HepG2 (cell line): ENCODE data around the gene GCG. TPM values are rescaled to one million over a fixed set of nuclear protein-coding genes. Genes with fewer than 3 reads are reported as not detected.

ENCODE experiments used
- ATAC-seq: fragments of 200-7000 bp; cut with Tn5 transposase; 3 replicates; pipeline ENCODE4 v1.9.1; 2020; ENCODE audit warnings: mild to moderate bottlenecking, moderate library complexity
- BruUV-seq: library from RNA; stranded (reverse); fragments of 400-500 nt; replicated peaks from 2 replicates; lab custom pipeline; 2021; lab: Mats Ljungman, UMichigan
- CTCF ChIA-PET: fragments of 300-600 bp; formaldehyde crosslinking; extraction: SDS; loops from one replicate; lab custom pipeline; 2021; ENCODE audit warnings: low total read pairs, inconsistent platforms, low intra/inter-chr PET ratio; lab: Yijun Ruan, JAX
- POLR2A ChIA-PET: fragments of 350-600 bp; sonication (Branson Sonifier 250); formaldehyde crosslinking; loops from one replicate; lab custom pipeline; 2020; ENCODE audit warnings: antibody characterized with exemption, inconsistent platforms; lab: Yijun Ruan, JAX
- DNase-seq: peaks from one replicate; pipeline ENCODE4 v3.0.0-alpha.2; 2015; ENCODE audit warnings: low spot score
- FAIRE-seq: peaks from 3 replicates; lab custom pipeline; 2011; peaks lifted over from hg19 to GRCh38; lab: Jason Lieb, UNC
- H2AFZ ChIP-seq: one replicate; pipeline ENCODE4 v1.6.1; 2011; ENCODE audit warnings: low read length, inconsistent platforms
- H3K27ac ChIP-seq: fragments of 300-600 bp; 3 replicates; pipeline ENCODE4 v1.8.0; 2011; ENCODE audit warnings: mixed run types, mild to moderate bottlenecking, mixed read lengths, low read length, inconsistent platforms; ENCODE audit not compliant: insufficient read depth; ENCODE audit errors: extremely low read length
- H3K27me3 ChIP-seq, 2 experiments: fragments of 200-600 bp in 1 of 2; 2 replicates in 1 of 2; 3 replicates in 1 of 2; pipeline versions ENCODE4 v1.6.0 to v1.8.0; 2011; ENCODE audit warnings: low read length in 2 of 2, mild to moderate bottlenecking in 2 of 2, moderate library complexity in 2 of 2, inconsistent platforms in 1 of 2; ENCODE audit not compliant: insufficient read depth in 2 of 2, control insufficient read depth in 1 of 2
- H3K36me3 ChIP-seq, 2 experiments: fragments of 200-600 bp in 1 of 2; replicated peaks in 1 of 2; 2 replicates in 1 of 2; 3 replicates in 1 of 2; pipeline versions ENCODE4 v1.5.1 to v1.8.0; 2011; ENCODE audit warnings: low read length in 2 of 2, inconsistent platforms in 1 of 2; ENCODE audit not compliant: insufficient read depth in 2 of 2, control insufficient read depth in 1 of 2
- H3K4me1 ChIP-seq: 2 replicates; pipeline ENCODE4 v1.5.1; 2012; ENCODE audit warnings: low read length, inconsistent platforms; ENCODE audit not compliant: insufficient read depth
- H3K4me2 ChIP-seq: 2 replicates; pipeline ENCODE4 v1.6.0; 2011; ENCODE audit warnings: low read depth, low read length, inconsistent platforms
- H3K4me3 ChIP-seq, 3 experiments: fragments of 200-600 bp in 1 of 3; sonication (generic), shearing (Covaris generic) in 1 of 3; replicated peaks in 1 of 3; 2 replicates each; pipeline ENCODE4 v1.5.1; 2011 to 2016; ENCODE audit warnings: low read length in 3 of 3, inconsistent platforms in 2 of 3, low read depth in 2 of 3, mild to moderate bottlenecking in 2 of 3, control low read depth in 1 of 3, mixed read lengths in 1 of 3; ENCODE audit not compliant: insufficient read depth in 1 of 3
- H3K79me2 ChIP-seq: one replicate; pipeline ENCODE4 v1.6.1; 2011; ENCODE audit warnings: low read length, inconsistent platforms; ENCODE audit not compliant: insufficient read depth
- H3K9ac ChIP-seq: 2 replicates; pipeline ENCODE4 v1.6.0; 2011; ENCODE audit warnings: mild to moderate bottlenecking, low read depth, low read length, inconsistent platforms; ENCODE audit not compliant: insufficient read depth
- H3K9me3 ChIP-seq: 2 replicates; pipeline ENCODE4 v1.5.1; 2012; ENCODE audit warnings: mild to moderate bottlenecking, low read length
- H4K20me1 ChIP-seq: 2 replicates; pipeline ENCODE4 v1.6.0; 2011; ENCODE audit warnings: inconsistent platforms, mild to moderate bottlenecking, low read length, moderate library complexity; ENCODE audit not compliant: insufficient read depth
- ATF1 ChIP-seq: IDR thresholded peaks from 2 replicates; pipeline ENCODE4 v1.6.1; 2016; ENCODE audit warnings: mild to moderate bottlenecking, control low read depth
- DNMT3B ChIP-seq: conservative IDR thresholded peaks from 2 replicates; pipeline ENCODE4 v1.6.1; 2016; ENCODE audit warnings: missing biosample characterization, control low read depth
- GTF2F1 ChIP-seq: fragments of 150-350 bp; IDR thresholded peaks from 2 replicates; pipeline ENCODE4 v1.6.1; 2014; ENCODE audit warnings: low read length
- HNRNPL ChIP-seq: fragments of 200-400 bp; formaldehyde crosslinking; IDR thresholded peaks from 2 replicates; pipeline ENCODE4 v1.6.1; 2017; ENCODE audit warnings: mild to moderate bottlenecking, low read depth, low read length
- HOXA5 ChIP-seq: sonication (generic); formaldehyde crosslinking; IDR thresholded peaks from 2 replicates; pipeline ENCODE4 v1.4.0; 2020; ENCODE audit warnings: missing genetic modification reagents
- ISX ChIP-seq: sonication (generic); formaldehyde crosslinking; conservative IDR thresholded peaks from 2 replicates; pipeline ENCODE4 v1.5.0; 2020; ENCODE audit warnings: missing genetic modification reagents
- MBNL3 ChIP-seq: fragments of 250-450 bp; sonication (Bioruptor Pico); conservative IDR thresholded peaks from 2 replicates; pipeline ENCODE4 v1.8.0; 2022; ENCODE audit warnings: mild to moderate bottlenecking, inconsistent platforms
- MEF2D ChIP-seq: sonication (generic); formaldehyde crosslinking; IDR thresholded peaks from 2 replicates; pipeline ENCODE4 v1.5.1; 2020; ENCODE audit warnings: mild to moderate bottlenecking, missing genetic modification reagents
- NFIC ChIP-seq: IDR thresholded peaks from 2 replicates; pipeline ENCODE4 v1.6.1; 2012; ENCODE audit warnings: mild to moderate bottlenecking, low read length, inconsistent platforms
- RAD51 ChIP-seq: fragments of 450-650 bp; IDR thresholded peaks from 2 replicates; pipeline ENCODE4 v1.6.1; 2016; ENCODE audit warnings: borderline replicate concordance
- SRSF4 ChIP-seq: fragments of 200-400 bp; formaldehyde crosslinking; IDR thresholded peaks from one replicate; pipeline ENCODE4 v1.6.1; 2018; ENCODE audit warnings: mild to moderate bottlenecking, low read depth, low read length, moderate library complexity; ENCODE audit not compliant: poor library complexity, severe bottlenecking
- TARDBP ChIP-seq: sonication (generic); formaldehyde crosslinking; IDR thresholded peaks from 2 replicates; pipeline ENCODE4 v1.8.0; 2022; ENCODE audit warnings: mild to moderate bottlenecking, missing genetic modification reagents
- TBP ChIP-seq: sonication (generic); formaldehyde crosslinking; IDR thresholded peaks from 2 replicates; pipeline ENCODE4 v1.5.0; 2020; ENCODE audit warnings: missing genetic modification reagents
- ZNF260 ChIP-seq: sonication (generic); formaldehyde crosslinking; IDR thresholded peaks from 2 replicates; pipeline ENCODE4 v1.4.0; 2020; ENCODE audit warnings: missing genetic modification reagents, low read depth, mild to moderate bottlenecking, borderline replicate concordance
- ZNF282 ChIP-seq: fragments of 450-650 bp; IDR thresholded peaks from 2 replicates; pipeline ENCODE4 v1.6.1; 2018; ENCODE audit not compliant: partially characterized antibody
- ZNF331 ChIP-seq: sonication (generic); formaldehyde crosslinking; IDR thresholded peaks from 2 replicates; pipeline ENCODE4 v1.4.0; 2020; ENCODE audit warnings: missing genetic modification reagents
- ZNF607 ChIP-seq: sonication (generic); formaldehyde crosslinking; IDR thresholded peaks from 2 replicates; pipeline ENCODE4 v1.5.1; 2020; ENCODE audit warnings: missing genetic modification reagents, mild to moderate bottlenecking, borderline replicate concordance
- ZNF652 ChIP-seq: IDR thresholded peaks from 2 replicates; pipeline ENCODE4 v1.6.1; 2016; ENCODE audit warnings: low read depth, borderline replicate concordance
- WGBS: methylation state at CpG from one replicate; pipeline ENCODE4 v1.1.6; 2017; ENCODE audit warnings: low lambda C conversion rate; 5-methylcytosine and 5-hydroxymethylcytosine counted together
- in situ Hi-C: cut with HindIII; loops from 2 replicates; pipeline ENCODE4 v1.10.0; 2017; ENCODE audit warnings: low pct_unique_long_range_greater_than_20kb; ENCODE audit not compliant: extremely low pct_ligation_motif_present
- intact Hi-C: fragments of 100-400 bp; cut with micrococcal nuclease; formaldehyde crosslinking; loops from one replicate; pipeline ENCODE4 v1.10.0; 2022; ENCODE audit not compliant: unreplicated experiment
- polyA plus RNA-seq, 8 experiments: library from polyadenylated mRNA; depleted of rRNA in 3 of 8; stranded (reverse) in 7 of 8; unstranded in 1 of 8; fragments of >200 nt; fragmentation: Illumina TruSeq in 4 of 8; extraction: Trizol in 4 of 8; gene quantifications; 2 replicates each; pipeline versions ENCODE4 v1.2.1 to v1.2.3, GENCODE V29; 2011 to 2016; ENCODE audit warnings: low read depth in 4 of 8, missing spikeins in 1 of 8, mixed read lengths in 1 of 8; ENCODE audit not compliant: insufficient read depth in 1 of 8
- total RNA-seq, 5 experiments: library from RNA; depleted of rRNA; stranded (reverse); fragments of >200 nt; fragmentation: Illumina TruSeq; extraction: Trizol; gene quantifications; 2 replicates each; pipeline ENCODE4 v1.2.3, GENCODE V29; 2016; ENCODE audit warnings: low read depth in 1 of 5
- TF ChIP-seq, protein P1 (sequence below): sonication (generic); formaldehyde crosslinking; IDR thresholded peaks from 2 replicates; pipeline ENCODE4 v1.8.0; 2022; ENCODE audit warnings: mild to moderate bottlenecking, missing genetic modification reagents, moderate library complexity

The GCG gene
- total and polyA plus RNA-seq, 2 of the 13 experiments (the other 11 are each of a cell fraction or from before 2014, with no cell fraction given): not detected

GRCh38 chr2:162185541-162186232 lies 33.6 kb upstream of the GCG start:
- Histone ChIP-seq H2AFZ (no peak overlapping the region), H3K4me3 (no peak overlapping the region), H3K36me3 (no peaks in the 10 kb centered on the region), H4K20me1 (no peaks in the 10 kb centered on the region), H3K27ac (no peak overlapping the region), H3K27me3 (peaks cover 0 to 15% of the 10 kb centered on the region in 2 experiments; a peak in 2 of 5 replicates), H3K79me2 (no peaks in the 10 kb centered on the region), H3K4me1 (no peaks in the 10 kb centered on the region), H3K9ac (no peak overlapping the region), H3K9me3 (no peaks in the 10 kb centered on the region), H3K4me2 (no peak overlapping the region)
- 14% methylated on average over 5 of the region's 5 CpGs for WGBS
- POLR2A ChIA-PET: no interaction called here
- ATAC-seq (no peak), FAIRE-seq (no peak), DNase-seq (no peak)
- TF ChIP-seq MBNL3 (CRISPR knock-in tag) (no peak), NFIC (no peak), RAD51 (no peak), ATF1 (CRISPR knock-in tag) (no peak), TBP (CRISPR knock-in tag) (no peak), HNRNPL (no peak), HOXA5 (CRISPR knock-in tag) (no peak), ZNF331 (no peak), ZNF607 (CRISPR knock-in tag) (no peak), SRSF4 (no peak), DNMT3B (no peak), ZNF260 (CRISPR knock-in tag) (no peak), TARDBP (CRISPR knock-in tag) (no peak), ZNF282 (no peak), ZNF652 (CRISPR knock-in tag) (no peak), GTF2F1 (no peak), MEF2D (no peak), ISX (CRISPR knock-in tag) (no peak)
- TF ChIP-seq, protein P1, sequence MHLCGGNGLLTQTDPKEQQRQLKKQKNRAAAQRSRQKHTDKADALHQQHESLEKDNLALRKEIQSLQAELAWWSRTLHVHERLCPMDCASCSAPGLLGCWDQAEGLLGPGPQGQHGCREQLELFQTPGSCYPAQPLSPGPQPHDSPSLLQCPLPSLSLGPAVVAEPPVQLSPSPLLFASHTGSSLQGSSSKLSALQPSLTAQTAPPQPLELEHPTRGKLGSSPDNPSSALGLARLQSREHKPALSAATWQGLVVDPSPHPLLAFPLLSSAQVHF: no peak
- CTCF ChIA-PET: no interaction called here
- BruUV-seq: no TSS peak
- intact Hi-C loops (no loop called here), in situ Hi-C loops (no loop called here)
